Kidney epithelial cell (primary cell): ENCODE data around the gene TMEM176A. TPM values are rescaled to one million over a fixed set of nuclear protein-coding genes. Genes with fewer than 3 reads are reported as not detected.

ENCODE experiments used
- DNase-seq: peaks from one replicate; pipeline ENCODE4 v3.0.0-alpha.2; 2010; ENCODE audit warnings: low read depth
- H3K27me3 ChIP-seq: 2 replicates; pipeline ENCODE4 v1.6.0; 2011; ENCODE audit warnings: low read length; ENCODE audit not compliant: control insufficient read depth, insufficient read depth
- H3K36me3 ChIP-seq: 2 replicates; pipeline ENCODE4 v1.5.1; 2011; ENCODE audit warnings: low read length; ENCODE audit not compliant: control insufficient read depth, insufficient read depth
- H3K4me3 ChIP-seq: 2 replicates; pipeline ENCODE4 v1.5.1; 2011; ENCODE audit warnings: low read depth, mild to moderate bottlenecking, control low read depth, low read length
- CTCF ChIP-seq: IDR thresholded peaks from 2 replicates; pipeline ENCODE4 v1.5.1; 2011; ENCODE audit warnings: mild to moderate bottlenecking, moderate library complexity, low read length, control low read depth, inconsistent platforms; ENCODE audit not compliant: insufficient read depth, poor library complexity, severe bottlenecking
- total RNA-seq: library from RNA; depleted of rRNA; stranded (reverse); fragments of >200 nt; gene quantifications from 2 replicates; pipeline ENCODE4 v1.2.3, GENCODE V29; 2015

TMEM176A gene
- total RNA-seq, 1 donor from 2014 or later = 13.3 TPM

GRCh38 chr7:150820578-150821198 lies 20.1 kb downstream of the TMEM176A start:
- Histone ChIP-seq H3K4me3 (no peak overlapping the region), H3K36me3 (no peaks in the 10 kb centered on the region), H3K27me3 (no peaks in the 10 kb centered on the region)
- no peak for DNase-seq
- no peak for TF ChIP-seq CTCF

- DNase-seq = no peak
- Histone ChIP-seq H3K4me3 (no peak overlapping the region), H3K27me3 (no peaks in the 10 kb centered on the region), H3K36me3 (no peaks in the 10 kb centered on the region)
- no peak for TF ChIP-seq CTCF
Measured at GRCh38 chr7:150823043-150823442, 22.5 kb downstream of the TMEM176A start.

GRCh38 chr7:150823484-150824126 lies 23.0 kb downstream of the TMEM176A start:
- TF ChIP-seq CTCF = no peak
- no peaks in the 10 kb centered on the region for H3K27me3 ChIP-seq
- no peak for DNase-seq
- H3K4me3 ChIP-seq = no peak overlapping the region
- H3K36me3 ChIP-seq = no peaks in the 10 kb centered on the region

- Histone ChIP-seq H3K4me3 (no peak overlapping the region), H3K27me3 (no peaks in the 10 kb centered on the region), H3K36me3 (no peaks in the 10 kb centered on the region)
- no peak for DNase-seq
- TF ChIP-seq CTCF = no peak
Measured at GRCh38 chr7:150824379-150825177, 24.0 kb downstream of the TMEM176A start.

- no peak for DNase-seq
- TF ChIP-seq CTCF = no peak
- Histone ChIP-seq H3K36me3 (no peaks in the 10 kb centered on the region), H3K27me3 (no peaks in the 10 kb centered on the region), H3K4me3 (no peak overlapping the region)
Measured at GRCh38 chr7:150826061-150826849, 25.7 kb downstream of the TMEM176A start.
